GM21576 (cell line): ENCODE results near the gene TNRC6C.
"Not testable (repeated sequence)": the region's sequence is repeated elsewhere in the genome, so short reads cannot be mapped to it uniquely, and the experiment has no call there.

Experiments
- ATAC-seq: cut with Tn5 transposase; IDR thresholded peaks from one replicate; pipeline ENCODE4 v1.9.1; 2021; ENCODE audit warnings: mild to moderate bottlenecking, moderate library complexity; ENCODE audit not compliant: unreplicated experiment

The TNRC6C gene

DNA sequence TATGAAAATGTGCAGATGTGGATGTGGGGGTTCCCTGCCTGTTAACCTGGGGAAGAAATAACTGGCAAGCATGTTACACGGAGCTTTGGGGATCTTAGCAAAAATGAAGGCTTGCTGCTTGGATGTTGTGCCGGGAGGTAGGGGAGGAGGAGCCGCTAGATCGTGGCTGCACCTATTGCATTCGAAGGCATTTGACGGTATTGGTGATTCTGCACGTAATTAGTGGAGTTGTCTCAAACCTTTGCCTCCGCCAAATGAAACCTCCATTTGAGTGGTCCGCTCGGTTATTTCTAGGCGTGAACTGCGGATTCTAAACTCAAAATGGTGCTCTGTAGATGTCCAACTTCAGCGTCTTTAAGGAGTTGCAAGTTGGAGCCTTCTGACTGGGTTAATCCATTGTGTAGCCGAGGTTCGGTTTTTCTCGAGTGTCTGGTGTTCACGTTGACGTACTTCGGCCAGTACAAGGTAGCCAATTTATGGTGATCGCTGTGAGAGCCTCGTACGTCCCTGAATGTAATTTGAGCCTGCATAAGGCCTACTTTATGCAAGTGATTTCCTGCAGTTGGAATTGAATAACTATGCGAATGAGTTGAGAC is 1.5 kb downstream of the TNRC6C start:
- no peak for ATAC-seq

GRCh38 chr17:77961741-77962140 is 3.2 kb downstream of the TNRC6C start:
- no peak for ATAC-seq

GRCh38 chr17:77962348-77962747 is 3.8 kb downstream of the TNRC6C start:
- no peak for ATAC-seq

DNA sequence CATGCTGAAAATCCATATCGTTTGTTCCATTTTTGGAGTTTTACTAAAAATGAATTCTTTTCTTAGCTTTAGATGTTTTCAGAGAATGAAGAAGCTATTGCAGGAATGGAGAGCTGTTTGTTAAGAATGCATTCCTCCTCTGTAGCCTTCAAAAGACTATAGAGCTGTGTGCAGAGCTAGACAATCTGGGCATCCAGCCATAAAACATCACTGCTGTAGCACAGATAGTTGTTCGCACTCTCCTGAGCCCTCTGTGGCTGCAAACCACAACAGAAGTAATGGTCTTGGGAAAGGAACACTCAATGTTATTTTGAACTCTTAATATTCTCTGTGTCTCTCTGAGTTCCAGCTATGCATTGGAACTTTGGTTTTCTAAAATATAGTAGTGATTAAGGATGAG is 4.9 kb downstream of the TNRC6C start:
- no peak for ATAC-seq

- ATAC-seq: no peak
These were observed 6.8 kb downstream of the TNRC6C start for GRCh38 chr17:77965352-77965751.

DNA sequence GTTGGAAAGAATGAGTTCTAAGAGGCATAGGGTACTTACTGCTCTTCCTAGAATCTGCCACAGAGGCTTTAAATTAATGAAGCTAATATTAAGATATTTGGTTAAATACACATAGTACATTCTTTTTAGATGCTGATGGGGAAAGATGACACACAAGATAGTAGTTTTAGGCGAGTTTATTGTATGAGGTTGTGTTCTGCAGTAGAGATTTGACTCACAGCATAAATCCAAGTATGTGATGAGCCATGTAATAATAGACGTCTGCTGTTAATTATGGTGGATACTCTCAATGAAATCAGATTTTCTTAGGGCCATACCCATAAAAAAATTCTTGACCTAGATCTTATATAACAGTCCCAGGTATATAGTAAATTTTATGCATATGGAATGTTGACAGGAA is 8.0 kb downstream of the TNRC6C start:
- ATAC-seq: no peak

DNA sequence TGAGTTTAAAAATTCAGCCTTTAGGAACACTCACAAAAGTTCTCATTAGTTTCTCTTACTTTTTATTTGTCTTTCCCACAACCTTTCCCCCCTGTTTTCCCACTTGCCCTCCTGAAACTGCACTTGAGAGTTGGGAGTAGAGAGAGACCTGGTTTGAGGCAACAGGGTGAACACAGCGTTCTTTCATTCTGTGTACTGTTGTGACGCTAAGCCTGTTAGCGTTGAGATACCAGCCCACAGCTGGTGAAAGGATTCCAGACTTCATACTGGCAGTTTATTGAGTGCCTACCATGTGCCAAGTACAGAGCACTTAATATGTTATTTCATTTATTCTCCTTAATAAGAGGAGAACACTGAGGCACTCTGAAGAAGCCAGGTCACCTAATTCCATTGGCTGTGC is 10.3 kb downstream of the TNRC6C start:
- ATAC-seq: no peak

- ATAC-seq: not testable (repeated sequence)
These were observed 13.8 kb downstream of the TNRC6C start for GRCh38 chr17:77972271-77972670.

GRCh38 chr17:77973953-77974352 is 15.4 kb downstream of the TNRC6C start:
- no peak for ATAC-seq

GRCh38 chr17:77974396-77974795 is 15.9 kb downstream of the TNRC6C start:
- no peak for ATAC-seq

DNA sequence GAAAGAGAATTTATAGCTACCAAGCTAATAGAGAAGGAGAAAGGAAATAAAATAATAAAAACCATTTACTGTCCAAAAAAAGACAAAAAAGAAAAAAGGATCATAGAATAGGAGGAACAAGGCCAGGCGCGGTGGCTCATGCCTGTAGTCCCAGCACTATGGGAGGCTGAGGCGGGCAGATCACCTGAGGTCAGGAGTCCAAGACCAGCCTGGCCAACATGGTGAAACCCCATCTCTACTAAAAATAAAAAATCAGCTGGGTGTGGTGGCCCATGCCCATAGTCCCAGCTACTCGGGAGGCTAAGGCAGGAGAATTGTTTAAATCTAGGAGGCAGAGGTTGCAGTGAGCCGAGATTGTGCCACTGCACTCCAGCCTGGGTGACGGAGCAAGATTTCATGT is 23.9 kb downstream of the TNRC6C start:
- not testable (repeated sequence) for ATAC-seq

DNA sequence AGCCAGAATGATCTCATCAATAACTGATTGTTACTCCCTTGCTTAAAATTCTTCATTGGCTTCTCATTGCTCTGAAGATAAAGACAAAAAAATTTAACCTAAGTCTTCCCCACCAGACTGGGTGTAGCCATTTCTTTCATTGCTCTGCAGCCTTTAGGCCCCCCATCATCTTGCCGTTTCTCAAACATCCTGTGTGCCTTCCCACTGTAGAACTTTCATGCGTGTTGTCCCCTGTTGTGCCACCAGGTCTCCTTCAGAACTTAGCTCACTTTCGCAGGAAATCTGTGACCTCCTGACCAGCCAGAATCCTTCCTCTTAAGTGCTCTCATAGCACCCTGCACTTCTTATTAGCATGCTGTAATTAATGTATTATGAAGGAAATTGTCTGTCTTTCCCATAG is 31.8 kb downstream of the TNRC6C start:
- ATAC-seq: no peak

DNA sequence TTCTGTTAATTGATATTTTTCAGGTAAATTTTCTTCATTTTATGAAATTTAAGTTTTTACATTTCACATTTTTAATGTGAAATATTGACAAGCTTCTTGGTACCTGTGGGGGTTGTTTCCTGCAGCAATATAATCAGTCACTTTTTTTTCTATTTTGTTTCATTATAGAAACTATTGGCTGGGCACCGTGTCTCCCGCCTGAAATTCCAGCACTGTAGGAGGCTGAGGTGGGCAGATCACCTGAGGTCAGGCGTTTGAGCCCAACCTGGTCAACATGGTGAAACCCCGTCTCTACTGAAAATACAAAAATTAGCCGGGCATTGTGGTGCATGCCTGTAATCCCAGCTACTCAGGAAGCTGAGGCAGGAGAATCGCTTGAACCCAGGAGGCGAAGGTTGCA is 35.2 kb downstream of the TNRC6C start:
- not testable (repeated sequence) for ATAC-seq

DNA sequence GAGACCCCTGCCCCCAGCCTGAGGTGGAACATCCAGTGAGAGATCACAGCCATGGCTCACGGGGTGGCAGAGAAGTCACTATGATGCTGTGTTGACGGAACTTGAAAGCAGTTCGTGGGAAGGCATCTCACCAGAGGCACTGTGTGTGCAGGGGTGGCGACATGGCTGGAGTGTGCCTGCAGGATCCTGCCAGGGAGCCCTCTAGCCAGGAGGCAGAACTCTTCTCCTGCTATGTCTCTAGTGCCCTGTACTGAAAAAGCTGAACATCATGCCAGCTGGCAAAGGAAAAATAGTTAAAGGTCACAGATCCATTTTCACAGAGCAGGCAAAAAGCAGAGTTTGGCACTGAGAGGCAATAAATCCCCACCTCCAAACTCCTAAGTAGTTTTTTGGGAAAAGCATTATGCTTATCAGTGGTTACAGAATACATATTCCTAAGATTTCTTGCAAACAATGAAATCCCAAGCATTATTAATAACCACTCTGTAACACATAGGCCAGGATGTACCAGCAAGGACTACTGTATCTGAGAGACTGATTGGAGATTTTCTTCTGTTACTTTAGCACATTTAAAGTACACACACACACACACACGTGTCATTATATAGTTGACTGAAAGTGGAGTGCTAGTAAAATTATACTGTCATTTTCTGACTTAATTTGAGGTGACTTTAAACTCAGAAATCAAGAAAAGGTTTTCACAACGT is 36.8 kb downstream of the TNRC6C start:
- no peak for ATAC-seq

DNA sequence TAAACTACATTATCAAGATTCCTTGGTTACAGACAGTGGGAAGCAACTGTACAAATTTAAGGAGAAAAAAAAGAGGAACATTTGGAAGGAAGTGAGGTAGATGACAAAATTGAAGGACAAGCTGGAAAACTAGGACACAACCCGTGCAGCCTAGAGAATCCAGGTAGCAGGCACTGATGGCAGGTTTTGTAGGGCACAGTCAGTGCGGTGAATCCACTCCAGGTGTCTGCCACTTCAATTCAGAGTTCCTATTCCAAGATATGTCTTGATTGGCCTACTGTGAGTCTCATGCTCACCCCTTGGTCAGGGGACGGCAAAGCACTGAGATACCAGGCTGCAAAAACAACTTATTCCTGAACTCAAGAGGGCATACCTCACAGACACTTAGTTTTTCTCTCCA is 37.8 kb downstream of the TNRC6C start:
- no peak for ATAC-seq

GRCh38 chr17:77999413-78000173 is 41.1 kb downstream of the TNRC6C start:
- ATAC-seq: no peak

- no peak for ATAC-seq
These were observed 41.8 kb downstream of the TNRC6C start for GRCh38 chr17:78000341-78000740.

- no peak for ATAC-seq
These were observed 42.7 kb downstream of the TNRC6C start for GRCh38 chr17:78001182-78001581.

GRCh38 chr17:78001612-78002011 is 43.1 kb downstream of the TNRC6C start:
- no peak for ATAC-seq

DNA sequence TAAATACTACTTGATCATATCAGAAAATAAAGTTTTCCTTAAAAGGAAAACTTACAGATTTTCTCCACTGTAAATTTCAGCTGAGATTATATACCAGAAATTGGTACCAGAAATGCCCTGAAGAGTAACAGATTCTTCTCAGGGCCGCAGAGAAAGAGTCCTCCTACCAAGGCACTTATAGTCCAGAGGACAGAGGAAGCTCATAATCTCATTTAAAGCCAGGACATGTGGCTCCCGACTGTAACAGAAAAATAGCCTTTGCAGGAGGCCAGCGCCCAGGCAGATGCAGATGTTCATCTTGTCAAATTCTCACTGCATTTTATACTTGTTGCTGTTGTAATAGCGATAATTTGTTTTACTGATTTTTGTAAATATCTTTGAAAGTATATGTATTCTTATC is 43.7 kb downstream of the TNRC6C start:
- ATAC-seq: no peak

DNA sequence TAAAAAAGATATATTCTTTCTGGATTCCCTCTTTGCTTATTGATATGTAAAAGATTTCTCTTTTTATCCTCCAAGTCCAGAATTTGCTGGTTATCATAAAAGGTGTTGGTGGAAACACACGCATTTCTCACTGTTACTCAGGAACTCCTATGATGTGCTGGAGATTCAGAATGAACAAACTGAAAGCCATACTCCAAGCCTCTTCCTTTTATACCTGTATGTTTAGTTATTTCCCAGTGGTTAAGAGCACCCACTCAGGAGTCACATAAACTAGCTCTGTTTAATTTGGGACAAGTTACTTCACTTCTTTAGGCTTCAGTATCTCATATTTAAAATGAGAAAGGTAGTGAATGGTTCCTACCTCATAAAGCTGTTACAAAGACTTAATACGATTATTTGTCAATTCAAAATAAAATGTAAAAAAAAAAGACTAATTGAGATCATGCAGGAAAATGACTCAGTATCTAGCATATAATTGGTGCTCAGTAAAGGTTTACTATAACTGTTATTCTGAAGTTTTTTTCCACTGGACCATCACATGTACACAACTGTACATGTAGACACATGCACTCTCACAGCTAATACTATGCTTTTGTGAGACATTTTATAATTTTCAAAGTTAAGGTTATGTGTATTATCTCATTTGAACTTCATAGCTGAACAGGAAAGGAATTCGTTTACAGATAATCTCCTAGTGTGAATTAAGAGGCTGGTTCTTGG is 47.1 kb downstream of the TNRC6C start:
- ATAC-seq: no peak
